Left renal pelvis (tissue), 4 donors: ENCODE data around the gene CDX1. TPM values are rescaled to one million over a fixed set of nuclear protein-coding genes. Genes with fewer than 3 reads are reported as not detected.
A peak's percentile ranks its signal among the peaks of the same experiment; 100 is the strongest.

Source experiments
- DNase-seq, 4 donors: peaks; one replicate each; pipeline ENCODE4 v3.0.0-alpha.2; 2013; ENCODE audit warnings: low read depth in 4 of 4, low spot score in 3 of 4
- polyA plus RNA-seq, 4 donors: library from polyadenylated mRNA; unstranded; fragments of 120-200 nt; gene quantifications; one replicate each; pipeline ENCODE4 v1.2.1, GENCODE V29; 2013; ENCODE audit not compliant: insufficient read length in 4 of 4

Gene CDX1
- polyA plus RNA-seq, 4 donors, result 0.10 to 0.73 (median 0.53) TPM

- no peak for DNase-seq
Observed at GRCh38 chr5:150130493-150130922, 36.1 kb upstream of the CDX1 start.

GRCh38 chr5:150131461-150131860 lies 35.1 kb upstream of the CDX1 start:
- no peak for DNase-seq

- no peak for DNase-seq
Observed at GRCh38 chr5:150131978-150132694, 34.4 kb upstream of the CDX1 start.

GRCh38 chr5:150132740-150133139 lies 33.8 kb upstream of the CDX1 start:
- DNase-seq, result no peak

- DNase-seq, result no peak
Observed at GRCh38 chr5:150133581-150134197, 32.9 kb upstream of the CDX1 start.

- no peak for DNase-seq
Observed at GRCh38 chr5:150134198-150134588, 32.4 kb upstream of the CDX1 start.

- no peak for DNase-seq
Observed at GRCh38 chr5:150135557-150136304, 30.8 kb upstream of the CDX1 start.

- DNase-seq, result no peak
Observed at GRCh38 chr5:150136305-150137167, 30.0 kb upstream of the CDX1 start.

GRCh38 chr5:150137168-150137957 lies 29.2 kb upstream of the CDX1 start:
- no peak for DNase-seq

- no peak for DNase-seq
Observed at GRCh38 chr5:150137997-150138396, 28.6 kb upstream of the CDX1 start.

GRCh38 chr5:150138551-150139265 lies 27.9 kb upstream of the CDX1 start:
- DNase-seq, result peak; percentile 71 to 83 (median 79)

GRCh38 chr5:150139334-150139733 lies 27.2 kb upstream of the CDX1 start:
- DNase-seq, result no peak

GRCh38 chr5:150140830-150141229 lies 25.7 kb upstream of the CDX1 start:
- no peak for DNase-seq

- no peak for DNase-seq
Observed at GRCh38 chr5:150141544-150142184, 24.9 kb upstream of the CDX1 start.

GRCh38 chr5:150142185-150142958 lies 24.2 kb upstream of the CDX1 start:
- DNase-seq, result no peak

- DNase-seq, result no peak
Observed at GRCh38 chr5:150142959-150143349, 23.6 kb upstream of the CDX1 start.

GRCh38 chr5:150143350-150144245 lies 23.0 kb upstream of the CDX1 start:
- DNase-seq, result no peak
